Smooth muscle cell of the brain vasculature (primary cell): Measurements from ENCODE around the gene HAGHL.

Experiments
- DNase-seq: peaks from one replicate; pipeline ENCODE4 v3.0.0-alpha.2; 2012; ENCODE audit warnings: low read depth, low spot score

HAGHL gene

GRCh38 chr16:726438-727290 is at the start of gene HAGHL, which contains the start of gene CCDC78:
HAGHL (plus strand) TSS chr16:727106; CDS start chr16:727510, 404 bp downstream.
CCDC78 (minus strand) TSS chr16:726443; CDS start chr16:726367, 76 bp downstream.
- DNase-seq, result no peak

- no peak for DNase-seq
Observed at GRCh38 chr16:677316-678190, 49.4 kb upstream of the HAGHL start.

- DNase-seq, result no peak
Observed at GRCh38 chr16:678209-678857, 48.6 kb upstream of the HAGHL start.

- peak; percentile 36 for DNase-seq
Observed at GRCh38 chr16:678858-679813, 47.8 kb upstream of the HAGHL start.

- DNase-seq, result peak; percentile 56
Observed at GRCh38 chr16:679814-680624, 46.9 kb upstream of the HAGHL start, which contains the start of gene STUB1. STUB1 (plus strand) TSS chr16:680410; CDS start chr16:680526, 116 bp downstream.

- DNase-seq, result no peak
Observed at GRCh38 chr16:680625-680945, 46.3 kb upstream of the HAGHL start.

GRCh38 chr16:680967-681745 is 45.8 kb upstream of the HAGHL start:
- DNase-seq, result no peak

- DNase-seq, result no peak
Observed at GRCh38 chr16:681746-682427, 45.0 kb upstream of the HAGHL start.

GRCh38 chr16:682493-683395 is 44.2 kb upstream of the HAGHL start:
- DNase-seq, result no peak

- no peak for DNase-seq
Observed at GRCh38 chr16:683396-684070, 43.4 kb upstream of the HAGHL start.

- DNase-seq, result peak; percentile 83
Observed at GRCh38 chr16:684071-684794, 42.7 kb upstream of the HAGHL start, which contains the start of gene JMJD8. JMJD8 (minus strand) TSS chr16:684334; CDS start chr16:684319, 15 bp downstream.

GRCh38 chr16:684961-685696 is 41.8 kb upstream of the HAGHL start:
- no peak for DNase-seq

- no peak for DNase-seq
Observed at GRCh38 chr16:685967-686366, 40.9 kb upstream of the HAGHL start.

- DNase-seq, result no peak
Observed at GRCh38 chr16:686459-687260, 40.2 kb upstream of the HAGHL start.

- no peak for DNase-seq
Observed at GRCh38 chr16:687499-687898, 39.4 kb upstream of the HAGHL start.
